Brain microvascular endothelial cell (primary cell): ENCODE results near the gene PPP2R1B.
"Not testable (repeated sequence)": the region's sequence is repeated elsewhere in the genome, so short reads cannot be mapped to it uniquely, and the experiment has no call there.

Source experiments
- DNase-seq: peaks from one replicate; pipeline ENCODE4 v3.0.0-alpha.2; 2020
- H3K27ac ChIP-seq: fragments of 250-450 bp; sonication (Bioruptor Pico); 2 replicates; pipeline ENCODE4 v1.5.1; 2020; ENCODE audit warnings: mild to moderate bottlenecking, moderate library complexity
- H3K27me3 ChIP-seq: fragments of 250-450 bp; sonication (Bioruptor Pico); replicated peaks from 2 replicates; pipeline ENCODE4 v1.5.1; 2020; ENCODE audit warnings: mild to moderate bottlenecking
- H3K36me3 ChIP-seq: fragments of 250-450 bp; sonication (Bioruptor Pico); replicated peaks from 2 replicates; pipeline ENCODE4 v1.5.1; 2020; ENCODE audit warnings: mild to moderate bottlenecking
- H3K4me3 ChIP-seq: 2 replicates; pipeline ENCODE4 v1.5.1; 2011; ENCODE audit warnings: low read depth, mild to moderate bottlenecking, control low read depth, low read length, moderate library complexity
- CTCF ChIP-seq: IDR thresholded peaks from 2 replicates; pipeline ENCODE4 v1.5.1; 2011; ENCODE audit warnings: low read depth, mild to moderate bottlenecking, moderate library complexity, low read length, control low read depth, inconsistent platforms; ENCODE audit errors: missing control alignments
- in situ Hi-C: cut with HindIII; loops from 2 replicates; pipeline ENCODE4 v1.10.0; 2017; ENCODE audit warnings: low sequenced_read_pairs, low pct_ligation_motif_present

The PPP2R1B gene

GRCh38 chr11:111772535-111772934, 6.3 kb upstream of the PPP2R1B start:
- in situ Hi-C loops, result no loop called here

GRCh38 chr11:111771205-111771604, 5.0 kb upstream of the PPP2R1B start:
- DNase-seq, H3K4me3 ChIP-seq, H3K36me3 ChIP-seq, H3K27ac ChIP-seq, in situ Hi-C loops, H3K27me3 ChIP-seq: not testable (repeated sequence)

More at GRCh38 chr11:111772535-111772934, 6.3 kb upstream of the PPP2R1B start:
- TF ChIP-seq CTCF, result no peak
- H3K27me3 ChIP-seq, result no peaks in the 10 kb centered on the region
- H3K36me3 ChIP-seq, result no peaks in the 10 kb centered on the region
- DNase-seq, result no peak
- no peak overlapping the region for H3K27ac ChIP-seq
- no peak overlapping the region for H3K4me3 ChIP-seq

GRCh38 chr11:111770581-111771134, 4.5 kb upstream of the PPP2R1B start:
- Histone ChIP-seq H3K36me3 (no peaks in the 10 kb centered on the region), H3K27me3 (no peaks in the 10 kb centered on the region), H3K4me3 (no peak overlapping the region), H3K27ac (no peak overlapping the region)
- in situ Hi-C loops, result no loop called here
- TF ChIP-seq CTCF, result no peak
- no peak for DNase-seq

- H3K27me3 ChIP-seq, result no peaks in the 10 kb centered on the region
- no peak for DNase-seq
- peaks cover 9% of the 10 kb centered on the region for H3K36me3 ChIP-seq
- peak overlapping the region; percentile 69 for H3K27ac ChIP-seq
- in situ Hi-C loops, result no loop called here
- peak overlapping the region; percentile 96 for H3K4me3 ChIP-seq
- no peak for TF ChIP-seq CTCF
Measured at GRCh38 chr11:111766834-111767142, 599 bp upstream of the PPP2R1B start.

GRCh38 chr11:111765320-111765983, 737 bp downstream of the PPP2R1B start:
- Histone ChIP-seq H3K36me3 (peaks cover 20% of the 10 kb centered on the region), H3K4me3 (peak overlapping the region; percentile 96), H3K27ac (peak overlapping the region; percentile 69), H3K27me3 (no peaks in the 10 kb centered on the region)
- no peak for DNase-seq
- TF ChIP-seq CTCF, result no peak
- in situ Hi-C loops, result no loop called here

GRCh38 chr11:111764621-111765020, 1.6 kb downstream of the PPP2R1B start:
- TF ChIP-seq CTCF, result no peak
- H3K27me3 ChIP-seq, result no peaks in the 10 kb centered on the region
- in situ Hi-C loops, result no loop called here
- DNase-seq, result no peak
- peak overlapping the region; percentile 96 for H3K4me3 ChIP-seq
- H3K27ac ChIP-seq, result no peak overlapping the region
- H3K36me3 ChIP-seq, result peaks cover 27% of the 10 kb centered on the region
